OCI-LY3 (cell line): ENCODE results near the gene TET2.

ENCODE experiments used
- CTCF ChIP-seq: fragments of 200-600, 300-600 bp; sonication (generic); IDR thresholded peaks from 2 replicates; pipeline ENCODE4 v1.5.1; 2014; ENCODE audit warnings: antibody characterized with exemption, low read length, low read depth
- EZH2phosphoT487 ChIP-seq: fragments of 200-600 bp; shearing (Covaris generic); IDR thresholded peaks from 2 replicates; pipeline ENCODE4 v1.6.1; 2018; ENCODE audit warnings: antibody characterized with exemption, mixed run types, low read depth

- TF ChIP-seq CTCF: no peak
- no peak for TF ChIP-seq EZH2phosphoT487
These were observed 27.4 kb downstream of the TET2 start for GRCh38 chr4:105174098-105174497.
